Measurements from ENCODE around the gene GOLGA8S.
"Not testable (repeated sequence)": the region's sequence is repeated elsewhere in the genome, so short reads cannot be mapped to it uniquely, and the experiment has no call there.

The GOLGA8S gene

DNA sequence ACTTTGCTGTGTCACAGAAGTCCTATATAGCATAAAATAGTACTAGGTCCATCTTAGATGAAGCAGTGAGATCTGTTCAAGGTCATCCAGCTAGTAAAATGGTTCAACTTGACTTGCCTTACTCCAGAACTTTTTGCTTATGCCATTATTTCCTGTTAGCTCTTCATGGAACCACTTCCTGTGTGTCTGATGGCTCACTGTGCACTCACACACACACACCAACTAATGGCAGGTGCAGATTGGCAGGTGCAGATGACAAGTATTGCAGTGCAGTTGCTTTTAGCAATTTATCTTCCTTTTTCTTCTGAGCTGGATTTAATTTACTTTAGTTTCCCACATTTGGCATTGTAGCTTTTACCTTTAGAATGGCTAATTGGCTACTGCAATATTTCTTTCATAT lies 29.8 kb downstream of the GOLGA8S start:
- no peak overlapping the region for H3K4me3 ChIP-seq (ENCODE audit: low read depth, low read length)
- TF ChIP-seq, protein P1, sequence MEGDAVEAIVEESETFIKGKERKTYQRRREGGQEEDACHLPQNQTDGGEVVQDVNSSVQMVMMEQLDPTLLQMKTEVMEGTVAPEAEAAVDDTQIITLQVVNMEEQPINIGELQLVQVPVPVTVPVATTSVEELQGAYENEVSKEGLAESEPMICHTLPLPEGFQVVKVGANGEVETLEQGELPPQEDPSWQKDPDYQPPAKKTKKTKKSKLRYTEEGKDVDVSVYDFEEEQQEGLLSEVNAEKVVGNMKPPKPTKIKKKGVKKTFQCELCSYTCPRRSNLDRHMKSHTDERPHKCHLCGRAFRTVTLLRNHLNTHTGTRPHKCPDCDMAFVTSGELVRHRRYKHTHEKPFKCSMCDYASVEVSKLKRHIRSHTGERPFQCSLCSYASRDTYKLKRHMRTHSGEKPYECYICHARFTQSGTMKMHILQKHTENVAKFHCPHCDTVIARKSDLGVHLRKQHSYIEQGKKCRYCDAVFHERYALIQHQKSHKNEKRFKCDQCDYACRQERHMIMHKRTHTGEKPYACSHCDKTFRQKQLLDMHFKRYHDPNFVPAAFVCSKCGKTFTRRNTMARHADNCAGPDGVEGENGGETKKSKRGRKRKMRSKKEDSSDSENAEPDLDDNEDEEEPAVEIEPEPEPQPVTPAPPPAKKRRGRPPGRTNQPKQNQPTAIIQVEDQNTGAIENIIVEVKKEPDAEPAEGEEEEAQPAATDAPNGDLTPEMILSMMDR (IDR thresholded peaks at IDR 0.05; ENCODE audit: low read depth, low read length, missing control alignments): no peak
- no peak for DNase-seq (ENCODE audit: low read depth)
- in situ Hi-C loops (cut with HindIII; ENCODE audit: low sequenced_read_pairs): no loop called here

GRCh38 chr15:23385886-23386430 lies 31.4 kb downstream of the GOLGA8S start:
- DNase-seq (ENCODE audit: low read depth): no peak

DNA sequence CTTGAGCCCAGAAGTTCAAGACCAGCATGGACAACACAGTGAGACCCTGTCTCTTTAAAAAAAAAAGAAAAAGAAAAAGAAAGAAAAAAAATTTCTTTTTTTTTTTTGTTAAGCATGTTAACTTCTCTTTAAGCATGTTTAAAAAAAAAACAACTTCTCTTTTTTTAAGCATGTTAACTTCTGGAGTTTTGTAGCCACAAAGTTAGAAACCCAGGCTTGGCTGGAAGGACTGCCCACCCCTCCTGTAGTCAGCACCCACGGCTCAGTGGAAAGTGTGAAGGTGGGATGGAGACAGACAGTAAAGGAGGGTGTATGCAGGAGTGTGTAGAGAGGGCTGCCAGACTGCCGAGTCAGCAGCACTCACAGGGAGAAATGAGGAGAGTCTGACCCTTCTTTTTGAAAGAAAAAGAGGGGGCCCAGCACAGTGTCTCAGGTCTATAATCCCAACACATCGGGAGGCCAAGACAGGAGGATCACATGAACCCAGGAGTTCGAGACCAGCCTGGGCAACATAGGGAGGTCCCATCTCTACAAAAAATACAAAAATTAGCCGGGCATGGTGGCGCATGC lies 33.2 kb downstream of the GOLGA8S start:
- no peak overlapping the region for H3K4me3 ChIP-seq (ENCODE audit: low read depth, low read length)
- TF ChIP-seq, protein P1 (IDR thresholded peaks at IDR 0.05; ENCODE audit: low read depth, low read length, missing control alignments): no peak
- in situ Hi-C loops (cut with HindIII; ENCODE audit: low sequenced_read_pairs): no loop called here
- no peak for DNase-seq (ENCODE audit: low read depth)

More at GRCh38 chr15:23385886-23386430, 31.4 kb downstream of the GOLGA8S start:
- H3K4me3 ChIP-seq (ENCODE audit: low read depth, low read length): no peak overlapping the region
- in situ Hi-C loops (cut with HindIII; ENCODE audit: low sequenced_read_pairs): no loop called here
- TF ChIP-seq, protein P1 (IDR thresholded peaks at IDR 0.05; ENCODE audit: low read depth, low read length, missing control alignments): no peak

- no peak for DNase-seq (ENCODE audit: low read depth)
- H3K4me3 ChIP-seq (ENCODE audit: low read depth, low read length): no peak overlapping the region
- TF ChIP-seq, protein P1 (IDR thresholded peaks at IDR 0.05; ENCODE audit: low read depth, low read length, missing control alignments): no peak
- in situ Hi-C loops (cut with HindIII; ENCODE audit: low sequenced_read_pairs): no loop called here
Measured at GRCh38 chr15:23395030-23395692, 40.6 kb downstream of the GOLGA8S start.

DNA sequence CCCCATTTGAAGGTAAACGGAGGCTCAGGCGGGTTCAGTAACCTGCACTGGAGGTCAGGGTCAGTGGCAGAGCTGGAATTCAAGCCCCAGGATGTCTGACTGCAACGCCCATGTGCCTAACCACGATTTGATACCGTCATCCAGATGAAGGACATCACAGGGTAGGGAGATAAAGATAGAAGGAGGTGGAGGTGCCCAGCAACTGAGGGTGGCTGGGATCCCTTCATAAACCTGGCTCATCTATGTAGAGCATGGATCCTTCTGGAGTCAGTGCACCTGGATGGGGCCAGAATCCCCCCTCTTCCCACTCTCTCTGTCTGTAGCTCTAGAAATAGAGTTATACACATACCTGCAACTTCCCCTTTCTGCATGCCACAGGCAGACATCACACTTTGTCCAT lies 41.3 kb downstream of the GOLGA8S start:
- no peak overlapping the region for H3K4me3 ChIP-seq (ENCODE audit: low read depth, low read length)
- TF ChIP-seq, protein P1 (IDR thresholded peaks at IDR 0.05; ENCODE audit: low read depth, low read length, missing control alignments): no peak
- DNase-seq (ENCODE audit: low read depth): no peak
- in situ Hi-C loops (cut with HindIII; ENCODE audit: low sequenced_read_pairs): no loop called here

GRCh38 chr15:23397779-23398178 lies 43.2 kb downstream of the GOLGA8S start:
- H3K4me3 ChIP-seq (ENCODE audit: low read depth, low read length): no peak overlapping the region
- in situ Hi-C loops (cut with HindIII; ENCODE audit: low sequenced_read_pairs): no loop called here
- no peak for DNase-seq (ENCODE audit: low read depth)
- TF ChIP-seq, protein P1 (IDR thresholded peaks at IDR 0.05; ENCODE audit: low read depth, low read length, missing control alignments): no peak

- DNase-seq (ENCODE audit: low read depth); H3K4me3 ChIP-seq (ENCODE audit: low read depth, low read length); in situ Hi-C loops (cut with HindIII; ENCODE audit: low sequenced_read_pairs): not testable (repeated sequence)
Measured at GRCh38 chr15:23398357-23398756, 43.8 kb downstream of the GOLGA8S start.

DNA sequence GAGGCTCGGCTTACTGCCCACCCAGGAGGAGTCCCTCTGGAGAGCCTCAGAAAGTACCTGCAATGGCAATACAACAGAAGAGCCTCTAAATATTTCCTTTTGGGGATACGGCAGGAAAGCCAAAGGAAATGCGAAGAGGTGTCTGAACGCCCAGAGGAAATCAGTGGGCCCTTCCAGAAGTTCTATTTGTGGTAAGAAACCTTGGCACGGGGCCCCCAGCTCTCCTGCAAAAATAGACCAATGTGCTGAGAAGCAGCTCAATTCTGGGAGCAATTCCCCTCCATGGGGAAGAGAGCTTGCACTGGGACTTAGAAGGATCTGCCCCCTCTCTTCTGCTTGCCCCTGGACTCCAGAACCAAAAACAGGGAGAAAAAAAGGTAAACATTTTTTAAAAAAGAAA lies 44.7 kb downstream of the GOLGA8S start:
- DNase-seq (ENCODE audit: low read depth); H3K4me3 ChIP-seq (ENCODE audit: low read depth, low read length); in situ Hi-C loops (cut with HindIII; ENCODE audit: low sequenced_read_pairs): not testable (repeated sequence)
